ENCODE results near the gene IFNA13.

- no peak for TF ChIP-seq CTCF (conservative IDR thresholded peaks at IDR 0.05; ENCODE audit: low read length)
- TF ChIP-seq EZH2phosphoT487 (IDR thresholded peaks at IDR 0.05; ENCODE audit: borderline replicate concordance, low read depth, low read length), result no peak
These were observed 47.8 kb upstream of the IFNA13 start for GRCh38 chr9:21415493-21416267.
